ENCODE measurements around the gene TNIK. TPM values are rescaled to one million over a fixed set of nuclear protein-coding genes. Genes with fewer than 3 reads are reported as not detected.

The TNIK gene
- total RNA-seq, 2 donors from 2014 or later = 5.6 to 47.1 TPM

GRCh38 chr3:171397089-171397488, 63.1 kb downstream of the TNIK start:
- DNase-seq (ENCODE audit: low spot score) = no peak
- H3K36me3 ChIP-seq = no peaks in the 10 kb centered on the region
- H3K27ac ChIP-seq = no peak overlapping the region
- TF ChIP-seq POLR2AphosphoS5 (IDR thresholded peaks at IDR 0.05) (no peak), POLR2A (IDR thresholded peaks at IDR 0.05) (no peak), CTCF (IDR thresholded peaks at IDR 0.05) (no peak)
- WGBS = 96% methylated on average over 3 of the region's 3 CpGs
- intact Hi-C loops (cut with DNase I) = no loop called here
- no peaks in the 10 kb centered on the region for H3K9me3 ChIP-seq
- H3K4me1 ChIP-seq (replicated peaks) = no peaks in the 10 kb centered on the region
- H3K4me3 ChIP-seq = no peak overlapping the region
- no peaks in the 10 kb centered on the region for H3K27me3 ChIP-seq (replicated peaks; ENCODE audit: insufficient read depth)

GRCh38 chr3:171396048-171396447, 64.2 kb downstream of the TNIK start:
- no peaks in the 10 kb centered on the region for H3K4me1 ChIP-seq (replicated peaks)
- 82% methylated on average over 3 of the region's 3 CpGs for WGBS
- H3K27me3 ChIP-seq (replicated peaks; ENCODE audit: insufficient read depth) = no peaks in the 10 kb centered on the region
- H3K4me3 ChIP-seq = no peak overlapping the region
- intact Hi-C loops (cut with DNase I) = no loop called here
- H3K27ac ChIP-seq = no peak overlapping the region
- DNase-seq (ENCODE audit: low spot score) = no peak
- H3K9me3 ChIP-seq = no peaks in the 10 kb centered on the region
- no peak for TF ChIP-seq CTCF (IDR thresholded peaks at IDR 0.05)
- no peak for TF ChIP-seq POLR2AphosphoS5 (IDR thresholded peaks at IDR 0.05)
- TF ChIP-seq POLR2A (IDR thresholded peaks at IDR 0.05) = no peak
- H3K36me3 ChIP-seq = no peaks in the 10 kb centered on the region

- TF ChIP-seq CTCF (IDR thresholded peaks at IDR 0.05) (no peak), POLR2A (IDR thresholded peaks at IDR 0.05) (no peak)
- Histone ChIP-seq H3K4me1 (replicated peaks) (no peaks in the 10 kb centered on the region), H3K36me3 (no peaks in the 10 kb centered on the region), H3K4me3 (no peak overlapping the region), H3K27me3 (replicated peaks; ENCODE audit: insufficient read depth) (no peaks in the 10 kb centered on the region), H3K27ac (no peak overlapping the region), H3K9me3 (no peaks in the 10 kb centered on the region)
- WGBS = 38% methylated on average over 7 of the region's 7 CpGs
- intact Hi-C loops (cut with DNase I) = no loop called here
- no peak for DNase-seq (ENCODE audit: low spot score)
Measured at GRCh38 chr3:171393032-171393744, 67.0 kb downstream of the TNIK start.

GRCh38 chr3:171391432-171391831, 68.8 kb downstream of the TNIK start:
- H3K4me3 ChIP-seq = no peak overlapping the region
- H3K9me3 ChIP-seq = no peaks in the 10 kb centered on the region
- H3K36me3 ChIP-seq = no peaks in the 10 kb centered on the region
- TF ChIP-seq CTCF (IDR thresholded peaks at IDR 0.05) (no peak), POLR2A (IDR thresholded peaks at IDR 0.05) (no peak), POLR2AphosphoS5 (IDR thresholded peaks at IDR 0.05) (no peak)
- no peaks in the 10 kb centered on the region for H3K4me1 ChIP-seq (replicated peaks)
- H3K27ac ChIP-seq = no peak overlapping the region
- no peak for DNase-seq (ENCODE audit: low spot score)
- H3K27me3 ChIP-seq (replicated peaks; ENCODE audit: insufficient read depth) = no peaks in the 10 kb centered on the region
- intact Hi-C loops (cut with DNase I) = no loop called here

Data from prostate gland (tissue), 2 donors.